Measurements from ENCODE around the gene ACVR2A.

Gene ACVR2A

DNA sequence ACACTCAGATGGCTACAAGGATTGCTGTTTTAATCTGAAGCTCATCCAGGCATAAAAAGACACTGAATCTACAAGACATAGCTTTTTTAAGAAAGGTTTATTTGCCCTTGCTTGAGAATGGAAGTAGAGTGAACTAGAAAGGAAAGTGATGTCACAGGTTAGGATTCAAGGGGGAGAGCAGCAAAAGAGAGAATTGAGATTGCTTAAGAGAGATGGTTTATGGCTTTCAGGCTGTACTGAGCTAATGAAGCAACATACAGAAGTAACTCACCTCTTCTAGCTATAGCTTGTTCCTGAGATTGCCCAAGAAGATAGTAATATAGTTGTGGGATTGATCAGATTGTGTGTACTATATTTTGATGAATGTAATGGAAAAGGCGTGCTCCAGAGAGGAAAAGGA, 26.1 kb upstream of the ACVR2A start:
- H3K4me3 Mint-ChIP-seq: no peak overlapping the region
- no peak for DNase-seq
- H3K27me3 Mint-ChIP-seq (ENCODE audit: low read depth, poor library complexity): peaks cover 14% of the 10 kb centered on the region
- no peak overlapping the region for H3K27ac Mint-ChIP-seq
- no peaks in the 10 kb centered on the region for H3K9me3 Mint-ChIP-seq
- TF ChIP-seq CTCF (IDR thresholded peaks at IDR 0.05): no peak
- H3K36me3 Mint-ChIP-seq (ENCODE audit: low read depth): no peaks in the 10 kb centered on the region
- no peaks in the 10 kb centered on the region for H3K4me1 Mint-ChIP-seq

- H3K4me3 Mint-ChIP-seq: no peak overlapping the region
- H3K9me3 Mint-ChIP-seq: peaks cover 18% of the 10 kb centered on the region
- peaks cover 5% of the 10 kb centered on the region for H3K27me3 Mint-ChIP-seq (ENCODE audit: low read depth, poor library complexity)
- no peak for DNase-seq
- no peak overlapping the region for H3K27ac Mint-ChIP-seq
- no peak for TF ChIP-seq CTCF (IDR thresholded peaks at IDR 0.05)
- H3K4me1 Mint-ChIP-seq: no peaks in the 10 kb centered on the region
- no peaks in the 10 kb centered on the region for H3K36me3 Mint-ChIP-seq (ENCODE audit: low read depth)
Observed at GRCh38 chr2:147824620-147825019, 20.2 kb upstream of the ACVR2A start.

- no peak for DNase-seq
- H3K4me1 Mint-ChIP-seq: no peaks in the 10 kb centered on the region
- peaks cover 5% of the 10 kb centered on the region for H3K27me3 Mint-ChIP-seq (ENCODE audit: low read depth, poor library complexity)
- no peak overlapping the region for H3K4me3 Mint-ChIP-seq
- H3K9me3 Mint-ChIP-seq: peaks cover 29% of the 10 kb centered on the region
- H3K36me3 Mint-ChIP-seq (ENCODE audit: low read depth): no peaks in the 10 kb centered on the region
- H3K27ac Mint-ChIP-seq: no peak overlapping the region
- TF ChIP-seq CTCF (IDR thresholded peaks at IDR 0.05): no peak
Observed at GRCh38 chr2:147826278-147827087, 18.3 kb upstream of the ACVR2A start.

DNA sequence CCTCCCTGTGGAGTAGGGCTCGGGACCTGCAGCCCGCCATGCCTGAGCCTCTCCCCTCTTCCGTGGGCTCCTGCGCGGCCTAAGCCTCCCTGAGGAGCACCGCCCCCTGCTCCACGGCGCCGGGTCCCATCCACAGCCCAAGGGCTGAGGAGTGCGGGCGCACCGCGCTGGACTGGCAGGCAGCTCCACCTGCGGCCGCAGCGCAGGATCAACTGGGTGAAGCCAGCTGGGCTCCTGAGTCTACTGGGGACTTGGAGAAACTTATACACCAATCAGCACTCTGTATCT, 17.8 kb upstream of the ACVR2A start:
- no peak for DNase-seq
- Mint-ChIP-seq H3K9me3 (peaks cover 29% of the 10 kb centered on the region), H3K27me3 (ENCODE audit: low read depth, poor library complexity) (peaks cover 5% of the 10 kb centered on the region), H3K4me1 (no peaks in the 10 kb centered on the region), H3K27ac (no peak overlapping the region), H3K4me3 (no peak overlapping the region), H3K36me3 (ENCODE audit: low read depth) (no peaks in the 10 kb centered on the region)
- TF ChIP-seq CTCF (IDR thresholded peaks at IDR 0.05): no peak

DNA sequence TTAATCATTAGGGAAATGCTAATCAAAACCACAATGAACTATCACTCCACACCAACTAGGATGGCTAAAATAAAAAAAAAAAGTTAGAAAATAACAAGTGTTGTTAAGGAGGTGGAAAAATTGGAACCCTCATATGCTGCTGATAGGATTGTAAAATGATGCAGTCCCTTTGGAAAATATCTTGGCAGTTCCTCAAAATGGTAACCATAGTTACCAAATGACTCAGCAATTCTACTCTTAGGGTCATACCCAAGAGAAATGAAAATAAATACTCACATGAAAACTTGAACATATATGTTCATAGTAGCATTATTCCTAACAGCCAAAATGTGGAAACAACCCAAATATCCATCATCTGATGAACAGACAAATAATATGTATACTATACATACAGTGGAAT, 15.7 kb upstream of the ACVR2A start:
- no peaks in the 10 kb centered on the region for H3K36me3 Mint-ChIP-seq (ENCODE audit: low read depth)
- H3K4me3 Mint-ChIP-seq: no peak overlapping the region
- no peaks in the 10 kb centered on the region for H3K27me3 Mint-ChIP-seq (ENCODE audit: low read depth, poor library complexity)
- H3K27ac Mint-ChIP-seq: no peak overlapping the region
- no peak for TF ChIP-seq CTCF (IDR thresholded peaks at IDR 0.05)
- H3K4me1 Mint-ChIP-seq: no peaks in the 10 kb centered on the region
- peaks cover 29% of the 10 kb centered on the region for H3K9me3 Mint-ChIP-seq
- DNase-seq: no peak

- no peak for DNase-seq
- H3K4me1 Mint-ChIP-seq: no peaks in the 10 kb centered on the region
- H3K36me3 Mint-ChIP-seq (ENCODE audit: low read depth): no peaks in the 10 kb centered on the region
- H3K9me3 Mint-ChIP-seq: peaks cover 1% of the 10 kb centered on the region
- no peak overlapping the region for H3K4me3 Mint-ChIP-seq
- no peak overlapping the region for H3K27ac Mint-ChIP-seq
- H3K27me3 Mint-ChIP-seq (ENCODE audit: low read depth, poor library complexity): peaks cover 8% of the 10 kb centered on the region
- no peak for TF ChIP-seq CTCF (IDR thresholded peaks at IDR 0.05)
Observed at GRCh38 chr2:147836099-147836498, 8.7 kb upstream of the ACVR2A start.
